Ascending aorta (tissue), 2 donors: ENCODE data around the gene DPYSL4. TPM values are rescaled to one million over a fixed set of nuclear protein-coding genes. Genes with fewer than 3 reads are reported as not detected.

Source experiments
- DNase-seq, 2 donors: peaks; one replicate each; pipeline ENCODE4 v3.0.0-alpha.2; 2019; ENCODE audit warnings: low spot score in 2 of 2
- H3K27ac ChIP-seq, 2 donors: fragments of 200-600 bp; sonication (generic); one replicate each; pipeline ENCODE4 v1.5.1; 2016 to 2017; ENCODE audit warnings: mild to moderate bottlenecking in 1 of 2
- H3K27me3 ChIP-seq: fragments of 200-600 bp; sonication (generic); one replicate; pipeline ENCODE4 v1.5.1; 2017
- H3K36me3 ChIP-seq, 2 donors: fragments of 200-600 bp; sonication (generic); one replicate each; pipeline ENCODE4 v1.5.1; 2016
- H3K4me1 ChIP-seq, 2 donors: fragments of 200-600 bp; sonication (generic); one replicate each; pipeline ENCODE4 v1.5.1; 2016 to 2017; ENCODE audit warnings: mild to moderate bottlenecking in 1 of 2
- H3K4me3 ChIP-seq, 2 donors: fragments of 200-600 bp; sonication (generic); one replicate each; pipeline ENCODE4 v1.5.1; 2016 to 2017; ENCODE audit warnings: mild to moderate bottlenecking in 1 of 2
- H3K9me3 ChIP-seq, 2 donors: fragments of 200-600 bp; sonication (generic); one replicate each; pipeline ENCODE4 v1.5.1; 2016
- intact Hi-C: fragments of 100-400 bp; cut with DNase I; formaldehyde crosslinking; loops from one replicate; pipeline ENCODE4 v1.15.1; 2023
- total RNA-seq: library from RNA; depleted of rRNA; stranded (reverse); fragments of >200 nt; gene quantifications from one replicate; pipeline ENCODE4 v1.1.0, GENCODE V29; 2016
- TF ChIP-seq, protein P1 (sequence below), 3 experiments: fragments of 200-600 bp in 2 of 3; fragments of 450-650 bp in 1 of 3; sonication (generic) in 2 of 3; IDR thresholded peaks; one replicate each; pipeline ENCODE4 v1.5.1; 2016 to 2019; ENCODE audit warnings: antibody characterized with exemption in 3 of 3, mild to moderate bottlenecking in 1 of 3, moderate library complexity in 1 of 3

Gene DPYSL4
- total RNA-seq, 1 donor from 2014 or later = not detected

GRCh38 chr10:132202070-132202970, 15.6 kb downstream of the DPYSL4 start:
- H3K4me3 ChIP-seq = no peak overlapping the region
- H3K27ac ChIP-seq = no peak overlapping the region
- no peaks in the 10 kb centered on the region for H3K36me3 ChIP-seq
- no peak for DNase-seq
- TF ChIP-seq, protein P1, sequence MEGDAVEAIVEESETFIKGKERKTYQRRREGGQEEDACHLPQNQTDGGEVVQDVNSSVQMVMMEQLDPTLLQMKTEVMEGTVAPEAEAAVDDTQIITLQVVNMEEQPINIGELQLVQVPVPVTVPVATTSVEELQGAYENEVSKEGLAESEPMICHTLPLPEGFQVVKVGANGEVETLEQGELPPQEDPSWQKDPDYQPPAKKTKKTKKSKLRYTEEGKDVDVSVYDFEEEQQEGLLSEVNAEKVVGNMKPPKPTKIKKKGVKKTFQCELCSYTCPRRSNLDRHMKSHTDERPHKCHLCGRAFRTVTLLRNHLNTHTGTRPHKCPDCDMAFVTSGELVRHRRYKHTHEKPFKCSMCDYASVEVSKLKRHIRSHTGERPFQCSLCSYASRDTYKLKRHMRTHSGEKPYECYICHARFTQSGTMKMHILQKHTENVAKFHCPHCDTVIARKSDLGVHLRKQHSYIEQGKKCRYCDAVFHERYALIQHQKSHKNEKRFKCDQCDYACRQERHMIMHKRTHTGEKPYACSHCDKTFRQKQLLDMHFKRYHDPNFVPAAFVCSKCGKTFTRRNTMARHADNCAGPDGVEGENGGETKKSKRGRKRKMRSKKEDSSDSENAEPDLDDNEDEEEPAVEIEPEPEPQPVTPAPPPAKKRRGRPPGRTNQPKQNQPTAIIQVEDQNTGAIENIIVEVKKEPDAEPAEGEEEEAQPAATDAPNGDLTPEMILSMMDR (IDR thresholded peaks at IDR 0.05) = no peak
- no peaks in the 10 kb centered on the region for H3K9me3 ChIP-seq
- no peaks in the 10 kb centered on the region for H3K4me1 ChIP-seq
- intact Hi-C loops = no loop called here
- no peaks in the 10 kb centered on the region for H3K27me3 ChIP-seq

GRCh38 chr10:132203256-132204077, 16.7 kb downstream of the DPYSL4 start:
- Histone ChIP-seq H3K9me3 (no peaks in the 10 kb centered on the region), H3K36me3 (no peaks in the 10 kb centered on the region), H3K4me1 (no peaks in the 10 kb centered on the region), H3K27ac (no peak overlapping the region), H3K27me3 (no peaks in the 10 kb centered on the region), H3K4me3 (no peak overlapping the region)
- intact Hi-C loops = no loop called here
- TF ChIP-seq, protein P1 (IDR thresholded peaks at IDR 0.05) = no peak
- no peak for DNase-seq

GRCh38 chr10:132204078-132204780, 17.5 kb downstream of the DPYSL4 start:
- TF ChIP-seq, protein P1 (IDR thresholded peaks at IDR 0.05) = no peak
- H3K27ac ChIP-seq = no peak overlapping the region
- no peaks in the 10 kb centered on the region for H3K9me3 ChIP-seq
- no peaks in the 10 kb centered on the region for H3K4me1 ChIP-seq
- no peak overlapping the region for H3K4me3 ChIP-seq
- no peaks in the 10 kb centered on the region for H3K27me3 ChIP-seq
- DNase-seq = no peak
- intact Hi-C loops = no loop called here
- no peaks in the 10 kb centered on the region for H3K36me3 ChIP-seq

DNA sequence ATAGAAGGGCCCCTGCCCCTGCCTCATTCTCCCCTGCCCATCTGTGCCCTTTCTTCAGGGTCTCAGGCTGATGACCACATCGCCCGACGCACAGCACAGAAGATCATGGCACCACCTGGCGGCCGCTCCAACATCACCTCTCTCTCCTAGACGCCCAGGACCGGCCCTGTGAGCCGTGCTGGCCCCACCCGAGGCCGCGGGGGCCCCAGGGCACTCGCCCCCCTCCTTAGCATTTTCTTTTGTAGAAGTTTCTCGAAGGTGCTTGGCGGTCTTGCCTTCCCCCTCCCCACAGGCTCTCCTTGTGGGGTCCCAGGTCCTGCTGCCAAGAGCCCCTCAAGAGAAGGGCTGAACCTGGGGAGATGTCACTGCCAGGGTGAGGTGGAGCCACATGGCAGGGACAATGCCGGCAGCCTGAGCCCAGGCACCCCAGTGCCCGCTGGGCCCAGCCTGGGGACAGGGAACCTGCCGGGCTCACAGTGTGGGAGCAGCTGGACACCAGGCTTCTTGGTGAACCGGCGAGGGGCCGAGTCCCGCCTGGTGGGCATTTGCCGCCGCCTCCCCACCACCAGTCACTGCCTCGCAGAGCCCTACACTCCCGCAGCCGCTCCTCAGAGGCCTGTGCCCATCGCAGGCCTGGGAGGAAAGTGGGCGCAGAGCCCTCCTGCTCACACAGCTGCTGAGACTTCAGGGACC, 18.2 kb downstream of the DPYSL4 start:
- intact Hi-C loops = no loop called here
- no peak overlapping the region for H3K27ac ChIP-seq
- H3K27me3 ChIP-seq = no peaks in the 10 kb centered on the region
- H3K9me3 ChIP-seq = no peaks in the 10 kb centered on the region
- no peaks in the 10 kb centered on the region for H3K4me1 ChIP-seq
- DNase-seq = no peak
- H3K4me3 ChIP-seq = no peak overlapping the region
- H3K36me3 ChIP-seq = no peaks in the 10 kb centered on the region
- TF ChIP-seq, protein P1 (IDR thresholded peaks at IDR 0.05) = no peak
